ENCODE measurements around the gene HMCN1.
A peak's percentile ranks its signal among the peaks of the same experiment; 100 is the strongest.

HMCN1 gene

GRCh38 chr1:185966471-185966870 is 232.3 kb downstream of the HMCN1 start:
- no peak for DNase-seq (ENCODE audit: extremely low read depth, low read depth)
- H3K4me3 ChIP-seq (replicated peaks; ENCODE audit: low read depth, low read length), result no peak overlapping the region
- no peak for TF ChIP-seq CTCF (IDR thresholded peaks at IDR 0.05; ENCODE audit: low read depth, low read length, missing control alignments)

- H3K4me3 ChIP-seq (replicated peaks; ENCODE audit: low read depth, low read length), result no peak overlapping the region
- TF ChIP-seq CTCF (IDR thresholded peaks at IDR 0.05; ENCODE audit: low read depth, low read length, missing control alignments), result no peak
- DNase-seq (ENCODE audit: extremely low read depth, low read depth), result peak; percentile 65
Observed at GRCh38 chr1:185969028-185969427, 234.8 kb downstream of the HMCN1 start.

- H3K4me3 ChIP-seq (replicated peaks; ENCODE audit: low read depth, low read length), result no peak overlapping the region
- no peak for TF ChIP-seq CTCF (IDR thresholded peaks at IDR 0.05; ENCODE audit: low read depth, low read length, missing control alignments)
- no peak for DNase-seq (ENCODE audit: extremely low read depth, low read depth)
Observed at GRCh38 chr1:185969524-185969991, 235.4 kb downstream of the HMCN1 start.

GRCh38 chr1:185971688-185972087 is 237.5 kb downstream of the HMCN1 start:
- no peak overlapping the region for H3K4me3 ChIP-seq (replicated peaks; ENCODE audit: low read depth, low read length)
- TF ChIP-seq CTCF (IDR thresholded peaks at IDR 0.05; ENCODE audit: low read depth, low read length, missing control alignments), result no peak
- peak; percentile 75 for DNase-seq (ENCODE audit: extremely low read depth, low read depth)

GRCh38 chr1:185972096-185972850 is 238.1 kb downstream of the HMCN1 start:
- no peak for TF ChIP-seq CTCF (IDR thresholded peaks at IDR 0.05; ENCODE audit: low read depth, low read length, missing control alignments)
- DNase-seq (ENCODE audit: extremely low read depth, low read depth), result no peak
- H3K4me3 ChIP-seq (replicated peaks; ENCODE audit: low read depth, low read length), result no peak overlapping the region

- no peak overlapping the region for H3K4me3 ChIP-seq (replicated peaks; ENCODE audit: low read depth, low read length)
- TF ChIP-seq CTCF (IDR thresholded peaks at IDR 0.05; ENCODE audit: low read depth, low read length, missing control alignments), result no peak
- peak; percentile 73 for DNase-seq (ENCODE audit: extremely low read depth, low read depth)
Observed at GRCh38 chr1:185973645-185974044, 239.5 kb downstream of the HMCN1 start.
